Prostate gland (tissue), 2 donors: ENCODE measurements around the gene PLK5. TPM values are rescaled to one million over a fixed set of nuclear protein-coding genes. Genes with fewer than 3 reads are reported as not detected.

ENCODE experiments used
- DNase-seq: peaks from one replicate; pipeline ENCODE4 v3.0.0-alpha.2; 2019; ENCODE audit warnings: low spot score
- H3K27ac ChIP-seq, 2 donors: fragments of 200-600 bp; sonication (generic); 2 replicates each; pipeline ENCODE4 v1.5.1; 2017 to 2019
- H3K27me3 ChIP-seq: fragments of 200-600 bp; sonication (generic); replicated peaks from 2 replicates; pipeline ENCODE4 v1.5.1; 2019; ENCODE audit not compliant: insufficient read depth
- H3K36me3 ChIP-seq, 2 donors: fragments of 200-600 bp; sonication (generic); 1 replicate in 1 of 2; 2 replicates in 1 of 2; pipeline versions ENCODE4 v1.5.1 to v1.8.1; 2017 to 2019
- H3K4me1 ChIP-seq: fragments of 200-600 bp; sonication (generic); replicated peaks from 2 replicates; pipeline ENCODE4 v1.5.1; 2019
- H3K4me3 ChIP-seq, 2 donors: fragments of 200-600 bp; sonication (generic); 2 replicates each; pipeline ENCODE4 v1.5.1; 2017 to 2019
- H3K9me3 ChIP-seq: fragments of 200-600 bp; sonication (generic); 2 replicates; pipeline ENCODE4 v1.5.1; 2017
- POLR2A ChIP-seq: fragments of 450-650 bp; IDR thresholded peaks from one replicate; pipeline ENCODE4 v1.6.1; 2016; ENCODE audit warnings: antibody characterized with exemption, mild to moderate bottlenecking
- POLR2AphosphoS5 ChIP-seq: sonication (generic); formaldehyde crosslinking; IDR thresholded peaks from one replicate; pipeline ENCODE4 v1.6.1; 2017; ENCODE audit warnings: antibody characterized with exemption
- WGBS: methylation state at CpG from one replicate; pipeline ENCODE4 v1.1.5; 2018; 5-methylcytosine and 5-hydroxymethylcytosine counted together
- intact Hi-C: fragments of 100-400 bp; cut with DNase I; formaldehyde crosslinking; loops from one replicate; pipeline ENCODE4 v1.14.2; 2022
- total RNA-seq, 2 donors: library from RNA; depleted of rRNA; stranded (reverse); fragments of >200 nt; gene quantifications; one replicate each; pipeline ENCODE4 v1.1.0, GENCODE V29; 2016
- TF ChIP-seq, protein P1 (sequence below), 4 experiments: fragments of 200-600 bp in 2 of 4; fragments of 450-650 bp in 2 of 4; sonication (generic) in 2 of 4; IDR thresholded peaks; 1 replicate in 3 of 4; 2 replicates in 1 of 4; pipeline ENCODE4 v1.5.1; 2016 to 2019; ENCODE audit warnings: antibody characterized with exemption in 4 of 4, mild to moderate bottlenecking in 2 of 4, moderate library complexity in 2 of 4

Gene PLK5
- total RNA-seq, 2 donors from 2014 or later, result 28.8 TPM; not detected in 1

- no peaks in the 10 kb centered on the region for H3K9me3 ChIP-seq
- TF ChIP-seq POLR2AphosphoS5 (no peak), POLR2A (no peak)
- TF ChIP-seq, protein P1, sequence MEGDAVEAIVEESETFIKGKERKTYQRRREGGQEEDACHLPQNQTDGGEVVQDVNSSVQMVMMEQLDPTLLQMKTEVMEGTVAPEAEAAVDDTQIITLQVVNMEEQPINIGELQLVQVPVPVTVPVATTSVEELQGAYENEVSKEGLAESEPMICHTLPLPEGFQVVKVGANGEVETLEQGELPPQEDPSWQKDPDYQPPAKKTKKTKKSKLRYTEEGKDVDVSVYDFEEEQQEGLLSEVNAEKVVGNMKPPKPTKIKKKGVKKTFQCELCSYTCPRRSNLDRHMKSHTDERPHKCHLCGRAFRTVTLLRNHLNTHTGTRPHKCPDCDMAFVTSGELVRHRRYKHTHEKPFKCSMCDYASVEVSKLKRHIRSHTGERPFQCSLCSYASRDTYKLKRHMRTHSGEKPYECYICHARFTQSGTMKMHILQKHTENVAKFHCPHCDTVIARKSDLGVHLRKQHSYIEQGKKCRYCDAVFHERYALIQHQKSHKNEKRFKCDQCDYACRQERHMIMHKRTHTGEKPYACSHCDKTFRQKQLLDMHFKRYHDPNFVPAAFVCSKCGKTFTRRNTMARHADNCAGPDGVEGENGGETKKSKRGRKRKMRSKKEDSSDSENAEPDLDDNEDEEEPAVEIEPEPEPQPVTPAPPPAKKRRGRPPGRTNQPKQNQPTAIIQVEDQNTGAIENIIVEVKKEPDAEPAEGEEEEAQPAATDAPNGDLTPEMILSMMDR (IDR thresholded peaks at IDR 0.05), result no peak
- intact Hi-C loops, result no loop called here
- H3K27me3 ChIP-seq, result peaks cover 17% of the 10 kb centered on the region
- H3K4me1 ChIP-seq, result no peaks in the 10 kb centered on the region
- no peaks in the 10 kb centered on the region for H3K36me3 ChIP-seq
- DNase-seq, result no peak
- 59% methylated on average over 18 of the region's 23 CpGs for WGBS
- H3K27ac ChIP-seq, result peak overlapping the region in 1 of 2 donors; percentile 79
- no peak overlapping the region for H3K4me3 ChIP-seq
Measured at GRCh38 chr19:1507192-1507660, 16.7 kb upstream of the PLK5 start.

DNA sequence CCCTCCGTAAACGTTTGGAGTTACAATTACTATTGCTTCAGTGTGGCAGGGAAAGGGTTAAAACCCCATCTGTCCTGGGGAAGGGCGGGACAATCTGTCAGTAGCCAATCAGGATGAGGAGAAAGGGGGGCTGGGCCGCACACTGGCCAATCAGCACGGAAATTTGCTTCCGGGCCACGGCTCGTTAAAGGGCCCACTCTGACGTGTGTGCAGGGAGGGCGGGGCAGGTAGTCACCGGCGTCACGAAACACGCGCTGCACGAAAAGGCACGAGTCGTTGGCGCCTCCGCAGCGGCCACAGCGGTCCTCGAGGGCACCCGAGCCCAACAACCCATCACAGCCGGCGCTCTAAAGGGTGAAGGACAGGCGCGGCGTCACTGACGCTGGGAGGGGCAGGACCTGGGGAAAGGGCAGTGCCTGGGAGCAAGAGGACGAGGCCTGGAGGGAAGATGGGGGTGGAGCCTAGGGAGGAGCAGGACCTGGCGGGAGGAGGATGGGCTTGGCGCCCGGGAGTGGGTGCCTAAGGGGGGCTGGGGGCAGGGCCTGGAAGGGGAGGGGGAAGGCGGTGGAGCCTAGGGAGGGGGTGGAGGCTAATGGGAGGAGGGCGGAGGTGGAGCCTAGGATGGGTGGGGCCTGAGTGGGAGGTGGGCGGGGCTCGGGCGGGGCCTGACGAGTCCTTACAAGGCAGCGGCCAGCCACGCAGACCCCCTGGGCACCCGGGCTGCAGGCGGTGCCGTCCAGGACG is 15.9 kb upstream of the PLK5 start:
- H3K27ac ChIP-seq, result peak overlapping the region; percentile 62 to 79
- intact Hi-C loops, result no loop called here
- peak; percentile 88 for DNase-seq
- WGBS, result 1% methylated on average over 40 of the region's 46 CpGs
- H3K4me3 ChIP-seq, result peak overlapping the region; percentile 22 to 26
- H3K4me1 ChIP-seq, result no peaks in the 10 kb centered on the region
- H3K27me3 ChIP-seq, result peaks cover 13% of the 10 kb centered on the region
- no peaks in the 10 kb centered on the region for H3K9me3 ChIP-seq
- H3K36me3 ChIP-seq, result no peaks in the 10 kb centered on the region
- TF ChIP-seq, protein P1 (IDR thresholded peaks at IDR 0.05), result no peak
- TF ChIP-seq POLR2A (peak; percentile 29), POLR2AphosphoS5 (peak; percentile 94)

- no peaks in the 10 kb centered on the region for H3K9me3 ChIP-seq
- H3K27ac ChIP-seq, result peak overlapping the region; percentile 62 to 79
- H3K4me3 ChIP-seq, result peak overlapping the region in 1 of 2 donors; percentile 22
- TF ChIP-seq, protein P1 (IDR thresholded peaks at IDR 0.05), result no peak
- TF ChIP-seq POLR2A, result no peak
- no peak for TF ChIP-seq POLR2AphosphoS5
- 72% methylated on average over 4 of the region's 12 CpGs for WGBS
- no peaks in the 10 kb centered on the region for H3K36me3 ChIP-seq
- DNase-seq, result no peak
- no peaks in the 10 kb centered on the region for H3K4me1 ChIP-seq
- intact Hi-C loops, result no loop called here
- peaks cover 8% of the 10 kb centered on the region for H3K27me3 ChIP-seq
Measured at GRCh38 chr19:1508507-1508856, 15.4 kb upstream of the PLK5 start.

- Histone ChIP-seq H3K27me3 (peaks cover 3% of the 10 kb centered on the region), H3K9me3 (no peaks in the 10 kb centered on the region), H3K4me3 (no peak overlapping the region), H3K4me1 (no peaks in the 10 kb centered on the region), H3K27ac (no peak overlapping the region), H3K36me3 (no peaks in the 10 kb centered on the region)
- no peak for DNase-seq
- WGBS, result 60% methylated on average over 11 of the region's 11 CpGs
- no peak for TF ChIP-seq POLR2A
- TF ChIP-seq POLR2AphosphoS5, result no peak
- TF ChIP-seq, protein P1 (IDR thresholded peaks at IDR 0.05), result no peak
- intact Hi-C loops, result no loop called here
Measured at GRCh38 chr19:1509602-1510441, 14.1 kb upstream of the PLK5 start.
